ENCODE measurements around the gene PVRIG. TPM values are rescaled to one million over a fixed set of nuclear protein-coding genes. Genes with fewer than 3 reads are reported as not detected.
"Not testable (repeated sequence)": the region's sequence is repeated elsewhere in the genome, so short reads cannot be mapped to it uniquely, and the experiment has no call there.

PVRIG gene
- total and polyA plus RNA-seq, 2 donors, result 30.7 to 52.3 TPM

DNA sequence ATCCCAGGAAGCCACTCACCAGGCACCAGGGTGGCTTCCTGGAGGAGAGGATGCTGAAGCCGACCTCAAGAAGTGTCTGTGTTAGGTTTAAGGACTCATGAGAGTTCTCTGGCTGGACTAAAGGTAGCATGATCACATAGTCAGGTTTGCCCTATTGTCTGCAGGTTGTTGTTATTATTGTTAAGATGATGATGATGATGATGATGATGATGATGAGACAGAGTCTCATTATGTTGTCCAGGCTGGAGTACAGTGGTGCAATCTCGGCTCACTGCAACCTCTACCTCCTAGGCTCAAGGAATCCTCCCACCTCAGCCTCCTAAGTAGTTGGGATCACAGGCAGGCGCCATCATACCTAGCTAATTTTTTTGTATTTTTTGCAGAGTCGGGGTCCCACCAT is 44.5 kb downstream of the PVRIG start:
- not testable (repeated sequence) for H3K36me3 ChIP-seq (ENCODE audit: control insufficient read depth in 2 of 2, insufficient read depth in 2 of 2, low read length in 1 of 2); H3K27me3 ChIP-seq (ENCODE audit: control insufficient read depth in 2 of 2, insufficient read depth in 1 of 2, low read length in 1 of 2); DNase-seq (ENCODE audit: low read depth in 6 of 9, low spot score in 9 of 9); H3K27ac ChIP-seq (ENCODE audit: low read depth in 1 of 2, low read length in 1 of 2); H3K4me1 ChIP-seq (ENCODE audit: control insufficient read depth in 2 of 2, insufficient read depth in 2 of 2, low read length in 2 of 2); H3K4me3 ChIP-seq (ENCODE audit: low read length in 2 of 2); H3K9me3 ChIP-seq (ENCODE audit: control insufficient read depth in 2 of 2, insufficient read depth in 1 of 2, low read length in 1 of 2)
- WGBS, result 99% methylated on average over 4 of the region's 4 CpGs

DNA sequence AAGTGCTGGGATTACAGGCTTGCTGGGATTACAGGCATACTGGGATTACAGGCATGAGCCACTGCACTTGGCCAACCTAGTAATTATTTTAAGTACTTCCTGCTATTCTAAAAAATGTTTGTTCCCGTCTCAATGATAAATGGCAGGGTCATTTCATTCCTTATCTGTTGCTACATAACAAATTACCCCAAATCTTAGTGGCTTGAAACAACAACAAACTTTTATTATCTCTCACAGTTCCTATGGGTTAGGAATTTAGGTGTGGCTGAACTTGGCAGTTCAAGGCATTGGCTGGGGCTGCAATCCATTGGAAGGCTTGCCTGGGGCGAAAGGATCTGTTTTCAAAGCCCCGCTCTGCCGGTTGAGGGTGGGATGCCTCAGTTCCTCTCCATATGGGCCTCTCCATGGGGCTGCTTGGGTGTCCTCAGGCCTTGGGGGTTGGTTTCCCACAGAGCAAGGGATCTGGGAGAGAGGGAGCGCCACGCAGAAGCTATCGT is 45.0 kb downstream of the PVRIG start:
- H3K27me3 ChIP-seq (ENCODE audit: control insufficient read depth in 2 of 2, insufficient read depth in 1 of 2, low read length in 1 of 2); H3K9me3 ChIP-seq (ENCODE audit: control insufficient read depth in 2 of 2, insufficient read depth in 1 of 2, low read length in 1 of 2); DNase-seq (ENCODE audit: low read depth in 6 of 9, low spot score in 9 of 9); H3K36me3 ChIP-seq (ENCODE audit: control insufficient read depth in 2 of 2, insufficient read depth in 2 of 2, low read length in 1 of 2); H3K4me1 ChIP-seq (ENCODE audit: control insufficient read depth in 2 of 2, insufficient read depth in 2 of 2, low read length in 2 of 2); H3K27ac ChIP-seq (ENCODE audit: low read depth in 1 of 2, low read length in 1 of 2); H3K4me3 ChIP-seq (ENCODE audit: low read length in 2 of 2): not testable (repeated sequence)
- WGBS, result 90% methylated on average over 7 of the region's 7 CpGs

DNA sequence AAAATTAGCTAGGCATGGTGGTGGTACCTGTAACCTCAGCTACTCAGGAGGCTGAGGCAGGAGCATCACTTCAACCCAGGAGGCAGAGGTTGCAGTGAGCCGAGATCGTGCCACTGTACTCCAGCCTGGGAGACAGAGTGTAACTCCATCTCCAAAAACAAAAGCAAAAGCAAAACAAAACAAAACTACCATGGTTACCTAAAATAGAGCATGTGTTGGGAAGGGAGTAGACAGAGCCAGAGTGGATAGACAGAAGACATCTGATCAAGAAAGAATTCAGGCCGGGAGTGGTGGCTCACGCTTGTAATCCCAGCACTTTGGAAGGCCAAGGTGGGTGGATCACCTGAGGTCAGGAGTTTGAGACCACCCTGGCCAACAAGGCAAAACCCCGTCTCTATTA is 46.1 kb downstream of the PVRIG start:
- 96% methylated on average over 5 of the region's 5 CpGs for WGBS
- not testable (repeated sequence) for H3K4me1 ChIP-seq (ENCODE audit: control insufficient read depth in 2 of 2, insufficient read depth in 2 of 2, low read length in 2 of 2); H3K27me3 ChIP-seq (ENCODE audit: control insufficient read depth in 2 of 2, insufficient read depth in 1 of 2, low read length in 1 of 2); H3K9me3 ChIP-seq (ENCODE audit: control insufficient read depth in 2 of 2, insufficient read depth in 1 of 2, low read length in 1 of 2); H3K4me3 ChIP-seq (ENCODE audit: low read length in 2 of 2); DNase-seq (ENCODE audit: low read depth in 6 of 9, low spot score in 9 of 9); H3K36me3 ChIP-seq (ENCODE audit: control insufficient read depth in 2 of 2, insufficient read depth in 2 of 2, low read length in 1 of 2); H3K27ac ChIP-seq (ENCODE audit: low read depth in 1 of 2, low read length in 1 of 2)

DNA sequence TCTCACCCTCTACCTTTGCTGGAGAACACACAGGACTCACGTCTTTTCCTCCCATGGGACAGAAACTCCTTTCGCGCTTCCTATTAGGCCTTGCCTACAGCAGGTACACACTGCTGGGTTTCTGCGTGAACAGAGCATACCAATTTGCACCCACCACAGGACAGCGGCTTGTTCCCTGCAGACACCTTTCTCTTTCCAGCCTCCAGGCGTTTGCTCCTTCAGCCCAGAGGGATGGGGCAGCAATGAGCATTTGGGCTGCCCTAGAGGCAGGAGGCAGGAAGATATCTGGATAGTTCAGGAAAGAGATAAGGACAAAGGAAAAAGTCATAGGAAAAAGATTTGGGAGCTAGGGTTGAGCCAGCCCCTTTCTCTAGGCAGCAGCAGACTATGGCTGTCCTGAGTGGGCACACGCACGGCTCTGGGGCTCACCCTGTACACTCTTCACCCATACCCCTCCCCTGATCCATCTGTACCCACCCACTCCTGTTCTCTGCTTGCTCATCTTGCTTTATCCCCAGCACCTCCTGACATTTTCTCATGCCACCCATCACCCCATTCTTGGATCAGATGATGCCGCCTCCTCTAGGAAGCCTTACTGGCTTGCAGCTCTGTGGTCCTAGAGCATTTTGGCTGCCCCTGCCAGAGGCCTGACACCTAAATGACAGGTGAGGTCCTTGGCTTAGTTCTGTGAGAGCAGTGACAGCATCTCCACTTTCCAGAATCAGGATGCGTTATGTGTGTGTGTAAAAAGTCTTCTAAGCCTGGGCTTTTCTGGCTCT is 47.0 kb downstream of the PVRIG start:
- WGBS, result 98% methylated on average over 10 of the region's 10 CpGs
- no peak for DNase-seq (ENCODE audit: low read depth in 6 of 9, low spot score in 9 of 9)
- Histone ChIP-seq H3K4me3 (ENCODE audit: low read length in 2 of 2) (no peak overlapping the region), H3K27ac (ENCODE audit: low read depth in 1 of 2, low read length in 1 of 2) (no peak overlapping the region), H3K36me3 (ENCODE audit: control insufficient read depth in 2 of 2, insufficient read depth in 2 of 2, low read length in 1 of 2) (peaks cover 0 to 5% of the 10 kb centered on the region in 2 donors), H3K27me3 (ENCODE audit: control insufficient read depth in 2 of 2, insufficient read depth in 1 of 2, low read length in 1 of 2) (no peaks in the 10 kb centered on the region), H3K9me3 (ENCODE audit: control insufficient read depth in 2 of 2, insufficient read depth in 1 of 2, low read length in 1 of 2) (no peaks in the 10 kb centered on the region), H3K4me1 (ENCODE audit: control insufficient read depth in 2 of 2, insufficient read depth in 2 of 2, low read length in 2 of 2) (peaks cover 0 to 10% of the 10 kb centered on the region in 2 donors)

DNA sequence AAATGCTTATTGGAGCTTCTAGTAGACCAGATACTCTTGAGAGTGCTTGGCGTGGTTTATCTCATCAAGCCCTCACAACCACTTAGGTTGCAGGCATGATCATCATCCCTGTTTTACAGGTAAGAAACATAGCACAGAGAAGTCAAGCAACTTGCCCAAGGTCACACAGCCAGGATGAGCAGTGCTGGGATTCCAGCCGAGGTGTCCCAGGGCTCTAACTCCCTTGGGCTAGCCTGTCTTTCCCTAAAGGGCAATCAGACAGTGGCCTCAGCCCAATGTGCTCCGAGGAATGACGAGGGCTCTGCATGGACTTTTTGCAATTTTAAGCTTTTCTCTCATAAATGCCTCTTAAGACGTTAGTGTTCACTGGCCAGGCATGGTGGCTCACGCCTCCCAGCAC is 47.9 kb downstream of the PVRIG start:
- no peaks in the 10 kb centered on the region for H3K27me3 ChIP-seq (ENCODE audit: control insufficient read depth in 2 of 2, insufficient read depth in 1 of 2, low read length in 1 of 2)
- H3K27ac ChIP-seq (ENCODE audit: low read depth in 1 of 2, low read length in 1 of 2), result no peak overlapping the region
- H3K36me3 ChIP-seq (ENCODE audit: control insufficient read depth in 2 of 2, insufficient read depth in 2 of 2, low read length in 1 of 2), result peaks cover 0 to 5% of the 10 kb centered on the region in 2 donors
- 98% methylated on average over 6 of the region's 6 CpGs for WGBS
- H3K9me3 ChIP-seq (ENCODE audit: control insufficient read depth in 2 of 2, insufficient read depth in 1 of 2, low read length in 1 of 2), result no peaks in the 10 kb centered on the region
- H3K4me3 ChIP-seq (ENCODE audit: low read length in 2 of 2), result no peak overlapping the region
- H3K4me1 ChIP-seq (ENCODE audit: control insufficient read depth in 2 of 2, insufficient read depth in 2 of 2, low read length in 2 of 2), result peaks cover 4 to 15% of the 10 kb centered on the region in 2 donors
- no peak for DNase-seq (ENCODE audit: low read depth in 6 of 9, low spot score in 9 of 9)

DNA sequence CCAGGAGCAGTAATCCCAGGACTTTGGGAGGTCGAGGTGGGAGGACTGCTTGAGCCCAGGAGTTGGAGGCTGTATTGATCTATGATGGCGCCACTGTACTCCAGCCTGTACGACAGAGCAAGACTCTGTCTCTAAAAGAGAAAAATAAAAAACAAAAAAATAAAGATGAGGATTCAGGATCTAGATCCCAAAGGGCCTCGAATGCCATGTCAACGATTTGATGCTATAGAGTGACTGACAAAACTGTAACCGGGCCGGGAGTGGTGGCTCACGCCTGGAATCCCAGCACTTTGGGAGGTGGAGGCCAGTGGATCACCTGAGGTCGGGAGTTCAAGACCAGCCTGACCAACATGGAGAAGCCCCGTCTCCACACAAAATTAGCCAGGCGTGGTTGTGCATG is 49.1 kb downstream of the PVRIG start:
- H3K36me3 ChIP-seq (ENCODE audit: control insufficient read depth in 2 of 2, insufficient read depth in 2 of 2, low read length in 1 of 2); H3K27me3 ChIP-seq (ENCODE audit: control insufficient read depth in 2 of 2, insufficient read depth in 1 of 2, low read length in 1 of 2); H3K4me3 ChIP-seq (ENCODE audit: low read length in 2 of 2); H3K27ac ChIP-seq (ENCODE audit: low read depth in 1 of 2, low read length in 1 of 2); DNase-seq (ENCODE audit: low read depth in 6 of 9, low spot score in 9 of 9); H3K9me3 ChIP-seq (ENCODE audit: control insufficient read depth in 2 of 2, insufficient read depth in 1 of 2, low read length in 1 of 2): not testable (repeated sequence)
- peaks cover 4 to 16% of the 10 kb centered on the region in 2 donors for H3K4me1 ChIP-seq (ENCODE audit: control insufficient read depth in 2 of 2, insufficient read depth in 2 of 2, low read length in 2 of 2)
- WGBS, result 95% methylated on average over 11 of the region's 11 CpGs

DNA sequence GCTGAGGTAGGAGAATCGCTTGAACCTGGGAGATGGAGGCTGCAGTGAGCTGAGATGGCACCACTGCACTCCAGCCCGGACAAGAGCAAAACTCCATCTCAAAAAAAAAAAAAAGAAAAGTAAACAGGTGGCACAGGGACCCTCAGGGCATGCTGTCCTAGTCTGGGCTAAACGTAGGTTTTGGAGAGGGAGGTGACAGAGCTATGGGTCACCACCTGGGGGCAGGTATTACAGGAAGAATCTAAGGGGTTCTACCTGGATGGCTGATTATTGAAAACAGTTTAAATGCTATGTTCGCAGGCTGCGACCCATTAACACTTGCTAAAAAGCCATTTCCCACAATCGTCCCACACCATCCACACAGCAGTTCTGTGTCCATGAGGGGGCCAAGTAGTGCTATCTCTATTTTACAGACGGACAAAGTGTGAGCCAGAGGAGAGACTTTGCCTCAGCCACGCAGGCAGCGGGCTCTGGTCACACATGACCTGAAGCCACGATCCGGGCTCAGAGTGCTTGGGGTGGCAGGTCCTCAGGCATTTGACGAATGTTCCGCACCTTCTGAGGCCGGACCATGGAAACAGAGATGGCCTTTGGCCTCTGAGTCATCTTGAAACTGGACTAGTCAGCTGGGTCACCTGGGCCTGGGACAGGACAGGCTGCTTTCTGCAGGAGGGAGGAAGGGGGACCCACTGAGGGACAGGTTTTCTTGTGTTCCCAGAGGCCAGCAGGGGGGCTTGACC is 49.7 kb downstream of the PVRIG start:
- not testable (repeated sequence) for H3K9me3 ChIP-seq (ENCODE audit: control insufficient read depth in 2 of 2, insufficient read depth in 1 of 2, low read length in 1 of 2); H3K36me3 ChIP-seq (ENCODE audit: control insufficient read depth in 2 of 2, insufficient read depth in 2 of 2, low read length in 1 of 2); DNase-seq (ENCODE audit: low read depth in 6 of 9, low spot score in 9 of 9); H3K27me3 ChIP-seq (ENCODE audit: control insufficient read depth in 2 of 2, insufficient read depth in 1 of 2, low read length in 1 of 2); H3K4me3 ChIP-seq (ENCODE audit: low read length in 2 of 2); H3K27ac ChIP-seq (ENCODE audit: low read depth in 1 of 2, low read length in 1 of 2)
- 97% methylated on average over 14 of the region's 14 CpGs for WGBS
- H3K4me1 ChIP-seq (ENCODE audit: control insufficient read depth in 2 of 2, insufficient read depth in 2 of 2, low read length in 2 of 2), result peaks cover 4 to 16% of the 10 kb centered on the region in 2 donors

DNA sequence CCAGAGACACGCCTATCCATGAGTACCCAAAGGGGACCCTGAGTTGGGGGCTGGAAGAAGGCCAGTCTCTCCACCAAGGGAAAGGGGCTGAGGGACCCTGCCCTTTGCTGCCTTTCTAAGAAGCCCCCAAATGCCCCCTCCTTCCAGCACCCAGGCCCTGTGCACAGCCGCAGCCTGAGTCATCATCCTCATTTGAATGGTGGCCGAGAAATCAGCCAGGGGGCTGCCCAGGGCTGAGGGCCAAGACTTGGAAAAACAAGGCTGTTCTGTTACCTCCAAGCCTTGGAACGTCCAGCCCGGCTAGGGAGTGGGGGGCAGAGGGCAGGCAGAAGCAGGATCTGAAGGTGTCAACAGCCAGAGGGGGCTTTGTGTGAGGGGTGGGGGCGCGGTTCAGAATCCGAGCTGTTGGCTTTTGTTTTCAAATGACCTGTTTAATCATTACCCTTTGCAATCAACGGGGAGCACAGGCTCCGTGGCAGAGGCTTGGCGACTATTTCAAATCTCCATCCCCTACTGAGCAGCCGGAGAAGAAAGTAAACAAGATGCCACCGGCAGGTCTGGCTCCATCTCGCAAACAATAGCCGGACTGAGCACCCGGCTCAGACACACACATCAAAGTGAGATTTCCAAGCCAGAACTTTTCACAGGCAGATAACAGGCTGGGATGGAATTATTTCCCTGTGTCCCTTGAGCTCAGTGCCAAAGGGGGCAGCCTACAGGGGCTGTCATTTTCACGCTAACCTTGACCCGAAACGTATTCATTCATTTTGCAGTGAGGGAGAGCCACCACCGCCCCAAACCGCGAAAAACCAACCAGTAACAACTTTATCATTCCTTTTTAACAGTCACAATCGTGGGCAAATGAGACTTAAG is 50.5 kb downstream of the PVRIG start:
- H3K36me3 ChIP-seq (ENCODE audit: control insufficient read depth in 2 of 2, insufficient read depth in 2 of 2, low read length in 1 of 2); H3K9me3 ChIP-seq (ENCODE audit: control insufficient read depth in 2 of 2, insufficient read depth in 1 of 2, low read length in 1 of 2); H3K27ac ChIP-seq (ENCODE audit: low read depth in 1 of 2, low read length in 1 of 2); H3K27me3 ChIP-seq (ENCODE audit: control insufficient read depth in 2 of 2, insufficient read depth in 1 of 2, low read length in 1 of 2): not testable (repeated sequence)
- peaks cover 4 to 16% of the 10 kb centered on the region in 2 donors for H3K4me1 ChIP-seq (ENCODE audit: control insufficient read depth in 2 of 2, insufficient read depth in 2 of 2, low read length in 2 of 2)
- DNase-seq (ENCODE audit: low read depth in 6 of 9, low spot score in 9 of 9), result peak in 1 of 9 donors; percentile 2
- H3K4me3 ChIP-seq (ENCODE audit: low read length in 2 of 2), result peak overlapping the region; percentile 56 to 77
- WGBS, result 75% methylated on average over 15 of the region's 23 CpGs

Measured in thymus (tissue), 11 donors.